ENCODE data around the gene PCAT7.
"Not testable (repeated sequence)": the region's sequence is repeated elsewhere in the genome, so short reads cannot be mapped to it uniquely, and the experiment has no call there.

Gene PCAT7

GRCh38 chr9:94554439-94555331, at the start of gene PCAT7:
Gene PCAT7 (plus strand): TSS chr9:94555083.
- peak; percentile 82 for DNase-seq (ENCODE audit: low spot score)

GRCh38 chr9:94506370-94506769, 48.5 kb upstream of the PCAT7 start:
- not testable (repeated sequence) for DNase-seq (ENCODE audit: low spot score)

GRCh38 chr9:94507531-94508258, 47.2 kb upstream of the PCAT7 start:
- DNase-seq (ENCODE audit: low spot score): no peak

GRCh38 chr9:94511134-94511954, 43.5 kb upstream of the PCAT7 start:
- no peak for DNase-seq (ENCODE audit: low spot score)

GRCh38 chr9:94511955-94512265, 43.0 kb upstream of the PCAT7 start:
- DNase-seq (ENCODE audit: low spot score): no peak

- DNase-seq (ENCODE audit: low spot score): no peak
These were observed 40.2 kb upstream of the PCAT7 start for GRCh38 chr9:94514722-94515121.

- DNase-seq (ENCODE audit: low spot score): no peak
These were observed 37.6 kb upstream of the PCAT7 start for GRCh38 chr9:94517254-94517653.

GRCh38 chr9:94525396-94526035, 29.4 kb upstream of the PCAT7 start:
- no peak for DNase-seq (ENCODE audit: low spot score)

- DNase-seq (ENCODE audit: low spot score): no peak
These were observed 28.6 kb upstream of the PCAT7 start for GRCh38 chr9:94526271-94526670.

GRCh38 chr9:94526951-94527350, 27.9 kb upstream of the PCAT7 start:
- no peak for DNase-seq (ENCODE audit: low spot score)

GRCh38 chr9:94528886-94529285, 26.0 kb upstream of the PCAT7 start:
- DNase-seq (ENCODE audit: low spot score): no peak

- DNase-seq (ENCODE audit: low spot score): no peak
These were observed 21.7 kb upstream of the PCAT7 start for GRCh38 chr9:94533155-94533554.

GRCh38 chr9:94533601-94534000, 21.3 kb upstream of the PCAT7 start:
- no peak for DNase-seq (ENCODE audit: low spot score)

GRCh38 chr9:94534901-94535300, 20.0 kb upstream of the PCAT7 start:
- no peak for DNase-seq (ENCODE audit: low spot score)

GRCh38 chr9:94538908-94539307, 16.0 kb upstream of the PCAT7 start:
- DNase-seq (ENCODE audit: low spot score): no peak

- not testable (repeated sequence) for DNase-seq (ENCODE audit: low spot score)
These were observed 10.5 kb upstream of the PCAT7 start for GRCh38 chr9:94544335-94544734.

- no peak for DNase-seq (ENCODE audit: low spot score)
These were observed 8.9 kb upstream of the PCAT7 start for GRCh38 chr9:94545940-94546339.

- no peak for DNase-seq (ENCODE audit: low spot score)
These were observed 1.6 kb upstream of the PCAT7 start for GRCh38 chr9:94553029-94553938.

GRCh38 chr9:94554078-94554438, 825 bp upstream of the PCAT7 start:
- no peak for DNase-seq (ENCODE audit: low spot score)

- DNase-seq (ENCODE audit: low spot score): no peak
These were observed 2.5 kb downstream of the PCAT7 start for GRCh38 chr9:94557376-94557775.

- no peak for DNase-seq (ENCODE audit: low spot score)
These were observed 5.4 kb downstream of the PCAT7 start for GRCh38 chr9:94560237-94560636.

Data from iPS-NIHi11 (cell line).